Duodenal mucosa (tissue), 2 donors: ENCODE data around the gene VAMP5.

Source experiments
- H3K27ac ChIP-seq: one replicate; pipeline ENCODE4 v1.7.0; 2013; ENCODE audit warnings: low read depth, low read length
- H3K27me3 ChIP-seq, 2 donors: one replicate each; pipeline ENCODE4 v1.7.0; 2013; ENCODE audit warnings: low read length in 2 of 2, control low read depth in 1 of 2; ENCODE audit not compliant: insufficient read depth in 2 of 2, control insufficient read depth in 1 of 2
- H3K36me3 ChIP-seq, 2 donors: one replicate each; pipeline ENCODE4 v1.7.0; 2013; ENCODE audit warnings: low read length in 2 of 2, control low read depth in 1 of 2; ENCODE audit not compliant: insufficient read depth in 2 of 2, control insufficient read depth in 1 of 2
- H3K4me1 ChIP-seq, 2 donors: one replicate each; pipeline ENCODE4 v1.7.0; 2013; ENCODE audit warnings: low read length in 2 of 2, control low read depth in 1 of 2; ENCODE audit not compliant: insufficient read depth in 2 of 2, control insufficient read depth in 1 of 2
- H3K4me3 ChIP-seq, 2 donors: one replicate each; pipeline ENCODE4 v1.7.0; 2013; ENCODE audit warnings: low read length in 2 of 2, low read depth in 1 of 2
- H3K9ac ChIP-seq, 2 donors: one replicate each; pipeline ENCODE4 v1.7.0; 2013; ENCODE audit warnings: low read length in 2 of 2, low read depth in 1 of 2
- H3K9me3 ChIP-seq, 2 donors: one replicate each; pipeline ENCODE4 v1.7.0; 2013; ENCODE audit warnings: low read length in 2 of 2, control low read depth in 1 of 2; ENCODE audit not compliant: control insufficient read depth in 1 of 2

Gene VAMP5, protein sequence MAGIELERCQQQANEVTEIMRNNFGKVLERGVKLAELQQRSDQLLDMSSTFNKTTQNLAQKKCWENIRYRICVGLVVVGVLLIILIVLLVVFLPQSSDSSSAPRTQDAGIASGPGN

DNA sequence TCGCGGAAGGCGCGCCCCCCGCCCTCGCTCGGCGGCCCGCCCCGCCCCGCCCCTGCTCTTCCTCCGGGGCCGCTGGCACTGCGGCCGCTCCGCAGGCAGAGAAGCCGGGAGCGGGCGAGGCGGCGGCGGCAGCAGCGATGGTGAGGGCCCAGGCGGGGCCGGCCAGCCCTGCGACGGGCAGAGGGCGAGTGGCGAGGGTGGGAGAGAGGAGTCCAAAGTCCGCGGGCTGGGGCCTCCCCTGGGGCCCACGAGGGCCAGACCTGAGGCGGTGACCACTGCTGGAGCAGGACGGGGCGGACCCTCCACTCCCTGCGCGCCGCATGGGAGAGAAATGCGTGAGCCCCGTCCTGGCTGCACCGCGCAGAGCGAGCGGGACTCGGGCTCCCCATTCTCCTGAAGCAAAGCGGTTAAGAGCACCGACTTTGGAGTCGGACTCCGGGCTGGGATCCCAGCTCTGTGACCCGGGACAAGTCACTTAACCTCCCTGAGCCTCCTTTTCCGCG lies at the start of gene VAMP5:
TSS of gene VAMP5 (plus strand) at position 78 of the 503 bp plus-strand sequence. CDS start at position 138, 60 bp downstream.
- H3K4me1 ChIP-seq: peaks cover 32 to 44% of the 10 kb centered on the region in 2 donors
- peak within 1 kb of the TSS; percentile 63 to 88 for H3K9ac ChIP-seq
- H3K4me3 ChIP-seq: peak within 1 kb of the TSS; percentile 77 to 79

DNA sequence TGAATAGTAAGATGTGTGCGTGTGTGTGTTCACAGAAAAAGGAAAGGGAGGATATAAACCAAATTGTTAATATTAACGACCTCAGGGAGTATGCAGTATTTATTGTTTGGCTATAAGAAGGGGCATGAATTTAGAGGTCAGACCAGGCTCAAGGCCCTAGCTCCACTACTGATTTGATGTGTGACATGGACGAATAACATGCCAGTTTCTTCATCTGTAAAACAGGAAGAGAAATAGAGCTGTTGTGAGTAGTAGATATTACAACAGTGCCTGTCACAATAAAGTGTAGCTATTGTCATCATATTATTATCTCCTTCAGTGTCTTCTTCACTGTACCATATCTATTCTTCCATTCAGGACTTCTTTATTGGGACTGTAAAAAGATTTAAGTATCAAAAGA lies 49.4 kb upstream of the VAMP5 start:
- Histone ChIP-seq H3K27ac (no peak overlapping the region), H3K4me1 (peaks cover 6 to 17% of the 10 kb centered on the region in 2 donors), H3K36me3 (no peaks in the 10 kb centered on the region), H3K9me3 (no peaks in the 10 kb centered on the region), H3K9ac (no peak overlapping the region), H3K4me3 (no peak overlapping the region), H3K27me3 (no peaks in the 10 kb centered on the region)

More for the DNA sequence above, at the start of gene VAMP5:
- Histone ChIP-seq H3K36me3 (peaks cover 6 to 16% of the 10 kb centered on the region in 2 donors), H3K27me3 (no peaks in the 10 kb centered on the region), H3K27ac (peak within 1 kb of the TSS; percentile 87), H3K9me3 (no peaks in the 10 kb centered on the region)

DNA sequence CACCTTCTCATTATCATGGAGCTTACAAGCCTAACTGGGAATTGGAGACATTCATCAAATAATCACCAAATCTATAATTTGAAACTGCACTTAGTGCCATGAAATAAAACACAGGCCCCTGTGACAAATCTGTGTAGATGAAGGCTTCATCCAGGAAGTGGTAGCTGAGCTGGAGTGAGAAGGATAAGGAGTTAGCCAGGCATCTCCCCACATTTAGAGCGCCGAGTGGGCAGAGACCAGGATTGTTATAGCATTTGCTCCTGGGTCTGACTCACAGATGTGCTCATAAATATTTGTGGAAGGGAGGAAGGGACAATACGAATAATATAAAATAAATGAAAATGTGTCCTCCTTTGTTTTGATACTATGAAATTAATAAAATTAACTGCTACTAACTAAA lies 47.8 kb upstream of the VAMP5 start:
- H3K27me3 ChIP-seq: no peaks in the 10 kb centered on the region
- H3K9me3 ChIP-seq: no peaks in the 10 kb centered on the region
- H3K27ac ChIP-seq: no peak overlapping the region
- H3K4me3 ChIP-seq: no peak overlapping the region
- H3K36me3 ChIP-seq: peaks cover 4 to 7% of the 10 kb centered on the region in 2 donors
- H3K4me1 ChIP-seq: peaks cover 11 to 22% of the 10 kb centered on the region in 2 donors
- no peak overlapping the region for H3K9ac ChIP-seq

DNA sequence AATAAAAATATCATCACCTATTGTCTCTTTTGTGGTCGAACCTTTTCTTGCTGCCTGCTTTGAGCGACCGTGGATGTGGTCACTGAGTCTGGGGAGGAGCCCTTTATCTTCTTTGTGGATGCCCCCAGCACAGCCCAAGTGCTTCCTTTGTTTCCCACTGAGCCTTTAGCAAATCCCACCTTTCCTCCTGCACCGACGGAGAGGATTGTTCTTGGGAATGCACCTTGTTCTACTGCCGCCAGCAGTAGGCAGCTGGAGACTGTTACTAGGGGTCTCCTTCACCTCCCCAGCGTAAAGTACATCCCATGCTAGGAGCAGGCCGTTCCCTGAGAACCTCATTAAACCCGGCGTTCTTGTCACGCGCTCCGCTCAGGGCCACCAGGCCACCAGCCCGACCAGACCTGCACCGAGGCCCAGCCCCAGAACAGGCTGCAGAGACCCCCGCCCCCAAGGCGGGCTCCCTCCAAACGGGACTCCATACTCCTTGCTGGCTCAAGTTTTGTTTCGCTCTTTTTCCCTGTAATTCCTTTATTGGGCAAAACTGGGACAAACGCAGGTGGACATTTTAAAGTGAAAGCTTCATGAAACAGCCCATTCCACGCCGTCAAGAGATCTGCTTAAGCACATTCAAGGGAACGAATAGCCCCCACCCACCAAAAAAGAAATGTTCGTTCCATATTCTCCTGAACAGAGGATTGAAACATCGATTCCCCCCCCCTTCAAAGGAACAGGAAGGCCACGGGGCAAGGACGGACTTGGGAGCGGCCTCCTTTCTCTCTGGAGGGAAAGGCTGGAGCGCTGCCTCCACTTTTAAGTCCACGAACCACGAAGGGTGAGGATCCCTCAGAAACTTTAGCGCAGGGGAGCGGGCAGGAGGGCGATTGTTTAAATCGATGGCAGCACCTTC lies 46.4 kb upstream of the VAMP5 start:
- Histone ChIP-seq H3K36me3 (peaks cover 18 to 20% of the 10 kb centered on the region in 2 donors), H3K27me3 (no peaks in the 10 kb centered on the region), H3K4me3 (peak overlapping the region; percentile 97 to 99), H3K4me1 (peaks cover 25 to 34% of the 10 kb centered on the region in 2 donors), H3K9me3 (no peaks in the 10 kb centered on the region), H3K9ac (peak overlapping the region; percentile 98 to 99), H3K27ac (peak overlapping the region; percentile 99)

DNA sequence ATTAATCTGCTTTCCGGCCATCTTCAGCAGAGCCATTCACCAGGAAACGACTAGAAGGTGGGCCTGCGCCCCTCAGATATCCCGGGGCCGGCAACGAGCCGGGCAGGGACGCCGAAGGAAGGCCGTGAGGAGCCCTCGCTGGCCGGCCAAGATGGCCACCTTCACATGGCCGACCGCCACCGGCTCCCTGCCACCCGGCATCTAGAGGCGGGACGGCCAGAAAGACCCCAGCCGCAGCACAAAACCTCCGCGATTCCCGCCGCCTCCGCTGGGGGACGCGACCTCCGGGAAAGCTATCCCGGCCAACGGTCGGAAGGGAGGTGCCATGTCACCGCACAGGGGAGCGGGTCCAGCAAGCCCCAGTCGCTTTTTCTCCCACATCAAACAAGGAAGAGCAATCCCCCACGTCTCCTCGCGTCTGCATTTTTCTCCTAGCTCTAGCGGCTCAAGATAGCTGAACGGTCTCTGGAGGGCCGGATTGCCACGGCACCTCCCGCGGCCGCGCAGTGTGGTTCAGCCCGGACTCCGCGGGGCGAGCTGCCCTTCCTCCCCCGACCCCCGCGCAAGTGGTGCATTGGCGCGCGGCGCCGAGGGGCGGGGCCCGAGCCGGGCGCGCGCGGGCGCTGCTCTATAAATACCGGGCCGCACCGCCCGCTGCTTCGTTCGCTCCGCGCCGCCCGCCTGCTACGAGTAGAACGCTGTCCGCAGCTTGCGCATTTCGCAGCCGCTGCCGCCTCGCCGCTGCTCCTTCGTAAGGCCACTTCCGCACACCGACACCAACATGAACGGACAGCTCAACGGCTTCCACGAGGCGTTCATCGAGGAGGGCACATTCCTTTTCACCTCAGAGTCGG lies 45.5 kb upstream of the VAMP5 start, which contains the start of gene MAT2A:
TSS of gene MAT2A (plus strand) at position 662 of the 854 bp plus-strand sequence. CDS start at position 782, 120 bp downstream.
- Histone ChIP-seq H3K4me3 (peak within 1 kb of the TSS; percentile 97 to 99), H3K9me3 (no peaks in the 10 kb centered on the region), H3K9ac (peak within 1 kb of the TSS; percentile 98 to 99), H3K27me3 (no peaks in the 10 kb centered on the region), H3K36me3 (peaks cover 22 to 29% of the 10 kb centered on the region in 2 donors), H3K4me1 (peaks cover 25 to 36% of the 10 kb centered on the region in 2 donors), H3K27ac (peak within 1 kb of the TSS; percentile 99)

DNA sequence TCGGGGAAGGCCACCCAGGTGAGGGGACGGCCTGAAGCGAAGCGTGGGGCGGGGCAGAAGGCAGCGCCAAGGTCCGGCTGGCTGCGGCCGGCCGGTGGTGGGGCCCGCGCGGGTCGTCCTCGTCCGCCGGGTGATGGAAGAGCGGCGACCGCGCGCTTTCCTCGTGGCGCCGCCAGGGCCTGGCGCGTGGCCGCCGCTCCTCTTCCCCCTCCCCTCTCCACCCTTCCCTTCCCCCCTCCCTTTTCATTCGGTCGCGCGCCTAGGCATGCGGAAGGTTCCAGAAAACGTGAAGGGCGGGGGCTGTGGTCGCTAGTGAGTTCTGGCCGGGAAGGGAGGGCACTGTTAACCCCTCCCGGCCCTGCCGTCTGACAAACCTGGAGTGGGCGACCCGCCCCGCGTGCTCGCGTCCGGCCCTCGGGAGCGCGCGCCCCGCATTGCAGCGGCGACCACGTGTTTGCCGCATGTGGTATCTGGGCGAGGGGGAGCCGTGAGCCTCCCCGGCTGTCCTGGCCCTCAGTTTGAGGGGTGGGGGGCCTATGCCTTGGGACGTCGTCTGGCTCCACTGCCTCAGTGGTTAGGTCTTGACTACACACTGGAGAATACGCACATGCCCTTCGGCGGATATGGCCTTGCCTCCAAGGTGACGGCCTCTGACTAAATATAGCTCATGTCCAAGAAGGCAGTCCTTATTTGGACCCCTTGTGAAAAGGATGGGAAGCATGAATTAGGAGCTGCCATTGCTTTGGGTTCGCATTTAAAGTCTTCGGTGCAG lies 44.7 kb upstream of the VAMP5 start:
- Histone ChIP-seq H3K9ac (peak overlapping the region; percentile 98 to 99), H3K27me3 (no peaks in the 10 kb centered on the region), H3K9me3 (no peaks in the 10 kb centered on the region), H3K36me3 (peaks cover 22 to 37% of the 10 kb centered on the region in 2 donors), H3K4me1 (peaks cover 25 to 36% of the 10 kb centered on the region in 2 donors), H3K27ac (peak overlapping the region; percentile 99), H3K4me3 (peak overlapping the region; percentile 97 to 99)

DNA sequence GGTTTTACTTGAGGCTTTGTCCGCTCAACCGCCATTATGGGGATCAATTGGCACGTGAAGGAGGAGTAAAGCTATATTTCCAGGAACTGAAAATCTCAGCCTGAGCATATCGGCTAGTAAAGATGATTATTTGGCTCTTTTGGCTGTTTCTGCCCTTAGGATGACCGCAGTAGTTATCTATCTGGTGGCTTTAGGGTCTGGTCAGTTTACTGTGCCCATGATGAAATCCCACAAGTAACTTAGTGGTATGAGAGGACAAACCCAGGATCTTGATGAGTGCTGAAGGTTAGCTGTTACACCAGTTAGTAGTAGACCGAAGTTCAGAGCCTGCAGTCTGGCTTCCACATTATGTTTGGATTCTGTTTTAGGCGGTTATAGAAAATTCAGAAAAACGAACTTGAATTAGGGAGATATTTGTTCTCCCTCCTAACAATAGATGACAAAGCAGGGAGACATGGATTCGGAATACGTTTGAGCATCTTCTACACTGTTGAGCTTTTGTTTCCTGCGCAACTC lies 44.0 kb upstream of the VAMP5 start:
- peaks cover 25 to 33% of the 10 kb centered on the region in 2 donors for H3K4me1 ChIP-seq
- H3K27ac ChIP-seq: peak overlapping the region; percentile 99
- peak overlapping the region; percentile 98 to 99 for H3K9ac ChIP-seq
- peaks cover 23 to 44% of the 10 kb centered on the region in 2 donors for H3K36me3 ChIP-seq
- no peaks in the 10 kb centered on the region for H3K9me3 ChIP-seq
- peak overlapping the region; percentile 97 to 99 for H3K4me3 ChIP-seq
- no peaks in the 10 kb centered on the region for H3K27me3 ChIP-seq

DNA sequence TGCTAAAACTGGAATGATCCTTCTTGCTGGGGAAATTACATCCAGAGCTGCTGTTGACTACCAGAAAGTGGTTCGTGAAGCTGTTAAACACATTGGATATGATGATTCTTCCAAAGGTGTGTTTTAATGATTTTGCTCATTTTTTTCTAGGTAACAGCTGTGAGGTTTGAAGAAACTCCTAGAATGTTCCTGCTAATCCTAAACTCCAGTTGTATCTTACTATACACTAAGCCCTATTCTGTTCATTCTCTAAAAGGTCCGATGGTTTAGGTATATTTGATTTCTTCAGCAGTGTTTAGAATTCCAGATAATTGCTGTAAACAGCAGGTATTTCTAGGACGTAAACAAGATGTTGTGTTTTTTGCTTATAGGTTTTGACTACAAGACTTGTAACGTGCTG lies 43.0 kb upstream of the VAMP5 start:
- H3K4me3 ChIP-seq: peak overlapping the region; percentile 97 to 99
- H3K27me3 ChIP-seq: no peaks in the 10 kb centered on the region
- peak overlapping the region; percentile 98 to 99 for H3K9ac ChIP-seq
- H3K27ac ChIP-seq: no peak overlapping the region
- H3K36me3 ChIP-seq: peaks cover 31 to 54% of the 10 kb centered on the region in 2 donors
- H3K4me1 ChIP-seq: peaks cover 25 to 33% of the 10 kb centered on the region in 2 donors
- no peaks in the 10 kb centered on the region for H3K9me3 ChIP-seq
